Stimulated activated CD4-positive, alpha-beta T cell treated with anti-CD3 and anti-CD28 coated beads, Interleukin-4, amount 100 ng/mL, for 1 hour (primary cell): ENCODE measurements around the gene RBM4.

Source experiments
- DNase-seq: peaks from one replicate; pipeline ENCODE4 v3.0.0-alpha.2; 2020

Gene RBM4

GRCh38 chr11:66691311-66691980 is 52.9 kb downstream of the RBM4 start:
- no peak for DNase-seq

GRCh38 chr11:66692446-66692845 is 53.9 kb downstream of the RBM4 start:
- DNase-seq = no peak

GRCh38 chr11:66692871-66693331 is 54.4 kb downstream of the RBM4 start:
- no peak for DNase-seq

DNA sequence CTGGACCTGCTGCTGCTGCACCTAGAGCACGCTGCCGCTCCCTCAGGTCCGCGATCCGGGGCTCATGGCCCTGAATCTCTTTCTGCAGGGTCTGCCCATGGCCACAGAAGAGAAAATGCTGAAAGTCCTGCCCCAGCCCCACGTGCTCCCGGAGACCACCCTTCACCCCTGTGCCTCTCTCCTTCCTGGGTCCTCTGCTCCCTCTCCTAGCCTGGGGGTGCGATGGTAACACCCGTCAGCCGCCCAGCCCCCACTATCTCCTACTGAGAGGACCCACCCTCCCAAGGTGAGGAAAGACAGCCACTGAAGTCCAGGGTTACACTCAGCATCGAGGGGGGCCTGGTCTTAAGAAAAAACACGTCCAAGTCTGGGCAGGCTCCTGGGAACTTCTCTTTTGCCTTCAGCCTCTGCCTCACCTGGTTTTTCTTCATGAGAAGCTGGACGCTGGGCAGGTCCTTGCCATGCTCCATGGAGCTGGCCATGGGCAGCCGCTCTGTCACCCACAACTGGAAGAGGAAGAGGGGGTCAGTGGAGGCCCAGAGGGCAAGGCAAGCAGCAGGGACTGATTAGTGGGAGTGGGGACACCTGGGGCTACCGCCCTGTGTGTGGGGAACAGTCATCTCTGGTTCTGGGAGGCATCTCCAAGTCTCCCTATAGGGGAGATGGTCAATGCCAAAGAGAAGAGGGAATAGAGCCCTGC is 55.0 kb downstream of the RBM4 start:
- DNase-seq = no peak

DNA sequence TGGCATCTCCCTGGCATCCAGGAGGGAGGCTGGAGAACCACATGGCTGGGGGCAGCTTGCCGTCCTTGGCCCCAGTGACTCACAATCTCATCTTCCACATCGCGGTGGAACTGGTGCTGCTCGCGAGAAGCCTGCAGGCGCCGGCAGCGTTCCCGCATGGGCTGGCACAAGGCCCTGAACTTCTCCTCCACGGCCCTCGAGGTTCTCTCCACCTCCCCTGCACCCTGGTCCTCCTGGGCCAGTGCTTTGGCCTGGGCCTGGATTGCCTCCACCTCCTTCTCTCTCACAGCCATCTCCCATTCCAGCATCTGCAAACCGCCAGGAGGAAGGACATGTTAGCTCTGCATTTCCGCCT is 55.5 kb downstream of the RBM4 start:
- DNase-seq = no peak

- peak; percentile 84 for DNase-seq
Measured at GRCh38 chr11:66694732-66695207, 56.3 kb downstream of the RBM4 start.
